OCI-LY7 (cell line): ENCODE measurements around the gene ABHD12.
A peak's percentile ranks its signal among the peaks of the same experiment; 100 is the strongest.

Experiments
- EZH2phosphoT487 ChIP-seq: fragments of 200-600 bp; sonication (generic); IDR thresholded peaks from 2 replicates; pipeline ENCODE4 v1.6.1; 2018; ENCODE audit warnings: low read depth, borderline replicate concordance, mild to moderate bottlenecking, mixed run types, antibody characterized with exemption, low read length, moderate library complexity, mixed read lengths
- TF ChIP-seq, protein P1 (sequence below): fragments of 200-600 bp; sonication (generic); conservative IDR thresholded peaks from 2 replicates; pipeline ENCODE4 v1.5.1; 2014; ENCODE audit warnings: mild to moderate bottlenecking, antibody characterized with exemption, low read length, moderate library complexity, mixed read lengths

DNA sequence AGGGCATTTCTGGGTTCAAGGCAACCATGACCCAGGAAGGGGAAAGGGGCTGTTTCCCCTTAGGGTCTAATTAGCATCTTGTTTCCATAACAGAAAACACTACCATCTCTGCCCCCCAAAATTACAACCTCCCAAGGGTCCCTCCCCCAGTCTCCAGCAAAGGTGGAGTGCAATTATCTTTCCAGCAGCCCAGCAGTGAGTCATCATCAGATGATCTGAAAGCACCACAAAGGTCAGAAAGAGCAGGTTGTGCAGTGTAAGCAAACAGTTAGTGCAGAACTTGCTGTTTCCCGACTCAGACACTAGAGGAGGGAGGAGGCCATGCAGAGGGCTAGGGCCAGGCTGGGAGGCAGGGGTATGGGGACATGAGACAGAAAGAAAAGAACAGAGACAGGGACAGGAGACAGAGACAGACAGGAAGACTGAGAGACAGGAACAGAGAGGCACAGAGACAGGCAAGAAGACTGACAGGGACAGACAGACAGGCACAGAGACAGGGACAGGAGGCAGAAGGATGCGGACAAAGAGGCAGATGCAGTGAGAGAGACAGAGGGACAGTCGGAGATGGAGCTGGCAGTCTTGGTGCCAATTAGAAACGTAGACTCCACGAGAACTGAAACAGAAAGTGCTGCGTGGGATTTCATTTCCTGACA, 80.2 kb downstream of the ABHD12 start:
- no peak for TF ChIP-seq EZH2phosphoT487
- TF ChIP-seq, protein P1, sequence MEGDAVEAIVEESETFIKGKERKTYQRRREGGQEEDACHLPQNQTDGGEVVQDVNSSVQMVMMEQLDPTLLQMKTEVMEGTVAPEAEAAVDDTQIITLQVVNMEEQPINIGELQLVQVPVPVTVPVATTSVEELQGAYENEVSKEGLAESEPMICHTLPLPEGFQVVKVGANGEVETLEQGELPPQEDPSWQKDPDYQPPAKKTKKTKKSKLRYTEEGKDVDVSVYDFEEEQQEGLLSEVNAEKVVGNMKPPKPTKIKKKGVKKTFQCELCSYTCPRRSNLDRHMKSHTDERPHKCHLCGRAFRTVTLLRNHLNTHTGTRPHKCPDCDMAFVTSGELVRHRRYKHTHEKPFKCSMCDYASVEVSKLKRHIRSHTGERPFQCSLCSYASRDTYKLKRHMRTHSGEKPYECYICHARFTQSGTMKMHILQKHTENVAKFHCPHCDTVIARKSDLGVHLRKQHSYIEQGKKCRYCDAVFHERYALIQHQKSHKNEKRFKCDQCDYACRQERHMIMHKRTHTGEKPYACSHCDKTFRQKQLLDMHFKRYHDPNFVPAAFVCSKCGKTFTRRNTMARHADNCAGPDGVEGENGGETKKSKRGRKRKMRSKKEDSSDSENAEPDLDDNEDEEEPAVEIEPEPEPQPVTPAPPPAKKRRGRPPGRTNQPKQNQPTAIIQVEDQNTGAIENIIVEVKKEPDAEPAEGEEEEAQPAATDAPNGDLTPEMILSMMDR, result peak; percentile 64
